ENCODE results near the gene NRXN3.

The NRXN3 gene

DNA sequence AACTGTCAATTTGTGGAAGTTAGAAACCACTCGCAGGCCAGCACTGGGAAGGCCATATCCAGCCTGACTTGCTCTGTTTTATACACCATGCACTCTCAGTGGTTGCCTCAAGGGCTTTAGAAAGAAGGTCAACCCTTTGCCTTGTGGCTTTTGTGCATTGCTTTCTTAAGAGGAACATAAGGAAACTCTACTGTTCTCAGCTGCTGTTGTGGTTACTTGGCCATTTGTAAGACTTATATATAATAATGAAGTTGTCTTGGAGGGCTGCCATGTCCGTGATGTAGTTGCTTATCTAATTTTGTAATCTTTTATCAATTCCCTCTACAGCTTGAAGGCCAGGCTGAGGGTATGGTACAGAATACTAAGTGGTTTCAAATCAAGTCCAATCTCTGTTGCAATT, 1403.3 kb downstream of the NRXN3 start:
- no peak for DNase-seq (ENCODE audit: low spot score)
- TF ChIP-seq, protein P1, sequence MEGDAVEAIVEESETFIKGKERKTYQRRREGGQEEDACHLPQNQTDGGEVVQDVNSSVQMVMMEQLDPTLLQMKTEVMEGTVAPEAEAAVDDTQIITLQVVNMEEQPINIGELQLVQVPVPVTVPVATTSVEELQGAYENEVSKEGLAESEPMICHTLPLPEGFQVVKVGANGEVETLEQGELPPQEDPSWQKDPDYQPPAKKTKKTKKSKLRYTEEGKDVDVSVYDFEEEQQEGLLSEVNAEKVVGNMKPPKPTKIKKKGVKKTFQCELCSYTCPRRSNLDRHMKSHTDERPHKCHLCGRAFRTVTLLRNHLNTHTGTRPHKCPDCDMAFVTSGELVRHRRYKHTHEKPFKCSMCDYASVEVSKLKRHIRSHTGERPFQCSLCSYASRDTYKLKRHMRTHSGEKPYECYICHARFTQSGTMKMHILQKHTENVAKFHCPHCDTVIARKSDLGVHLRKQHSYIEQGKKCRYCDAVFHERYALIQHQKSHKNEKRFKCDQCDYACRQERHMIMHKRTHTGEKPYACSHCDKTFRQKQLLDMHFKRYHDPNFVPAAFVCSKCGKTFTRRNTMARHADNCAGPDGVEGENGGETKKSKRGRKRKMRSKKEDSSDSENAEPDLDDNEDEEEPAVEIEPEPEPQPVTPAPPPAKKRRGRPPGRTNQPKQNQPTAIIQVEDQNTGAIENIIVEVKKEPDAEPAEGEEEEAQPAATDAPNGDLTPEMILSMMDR (IDR thresholded peaks at IDR 0.05; ENCODE audit: extremely low read depth, missing control alignments), result no peak

DNA sequence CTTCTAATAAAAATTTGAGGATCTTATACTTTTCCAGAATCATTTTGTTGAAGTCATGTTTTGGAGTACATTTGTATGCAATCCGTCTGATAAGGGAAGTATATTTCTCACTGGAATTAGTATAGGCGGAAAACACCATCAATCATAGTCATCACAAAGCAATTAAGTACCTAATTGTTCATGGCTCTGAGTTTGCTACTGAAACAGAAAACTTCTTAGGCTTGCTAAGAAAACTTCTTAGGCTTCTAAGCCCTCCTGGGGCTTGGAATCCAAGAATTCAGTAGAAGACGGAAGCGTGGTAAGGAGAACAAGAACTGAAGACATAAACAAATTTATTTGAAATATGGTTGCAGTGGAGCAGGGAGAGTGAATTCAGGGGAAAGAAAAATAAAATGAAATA, 1404.9 kb downstream of the NRXN3 start:
- TF ChIP-seq, protein P1 (IDR thresholded peaks at IDR 0.05; ENCODE audit: extremely low read depth, missing control alignments), result no peak
- DNase-seq (ENCODE audit: low spot score), result no peak

DNA sequence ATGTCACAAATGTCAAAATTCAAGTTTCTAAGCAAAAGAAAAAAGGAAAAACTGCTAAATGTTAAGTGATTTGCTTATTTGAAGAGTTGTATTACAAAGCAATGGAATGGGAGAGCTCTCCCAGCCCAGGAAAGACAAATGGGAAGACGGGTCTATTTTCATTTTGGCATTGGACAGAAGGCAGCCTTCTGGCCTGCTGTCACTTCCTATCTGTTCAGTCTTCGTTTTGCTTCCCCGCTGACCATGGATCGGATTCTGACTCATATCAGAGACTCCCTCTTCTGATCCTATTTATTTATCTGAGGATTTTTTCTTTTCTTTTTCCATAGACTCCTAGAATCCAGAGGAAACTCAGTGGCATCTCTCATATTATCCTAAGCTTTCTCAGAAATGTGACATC, 1406.3 kb downstream of the NRXN3 start:
- no peak for DNase-seq (ENCODE audit: low spot score)
- TF ChIP-seq, protein P1 (IDR thresholded peaks at IDR 0.05; ENCODE audit: extremely low read depth, missing control alignments), result no peak

DNA sequence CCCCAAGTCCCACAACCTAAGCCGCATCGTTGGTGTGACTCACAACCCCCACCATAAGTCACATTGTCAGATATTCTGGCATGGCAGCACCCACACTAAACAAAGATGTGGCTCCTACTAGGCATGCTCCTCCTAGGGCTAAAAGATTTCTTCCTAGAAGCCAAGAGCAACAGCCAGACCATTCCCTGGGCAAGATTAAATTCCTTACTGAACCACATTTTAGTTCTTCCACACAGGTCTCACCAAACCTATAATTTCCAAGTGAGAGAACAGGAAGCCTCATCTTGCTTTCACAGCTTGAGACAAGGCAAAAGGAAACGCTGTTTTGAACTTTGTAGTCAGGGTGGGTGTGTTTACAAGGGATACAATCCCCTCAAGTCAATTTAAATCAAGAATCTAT, 1408.3 kb downstream of the NRXN3 start:
- TF ChIP-seq, protein P1 (IDR thresholded peaks at IDR 0.05; ENCODE audit: extremely low read depth, missing control alignments), result no peak
- no peak for DNase-seq (ENCODE audit: low spot score)

DNA sequence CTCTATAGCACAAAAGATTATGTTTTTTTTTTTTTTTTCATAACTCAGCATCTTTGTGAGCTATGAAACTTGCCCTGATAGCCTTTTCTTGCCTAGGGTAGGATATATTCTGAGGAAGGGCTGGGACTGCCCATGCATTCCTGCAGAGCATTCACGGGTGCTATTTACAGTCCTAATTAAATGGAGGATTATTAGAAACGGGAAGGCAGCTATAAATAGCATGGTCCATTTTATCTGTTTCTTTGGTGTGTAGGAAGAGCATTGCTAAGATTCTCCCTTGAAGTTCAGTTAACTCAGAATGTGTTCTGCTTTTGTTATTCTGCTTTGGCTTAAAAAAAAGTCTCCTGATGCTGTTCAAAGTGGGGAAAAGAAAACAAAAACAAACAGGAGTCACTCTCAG, 1410.2 kb downstream of the NRXN3 start:
- TF ChIP-seq, protein P1 (IDR thresholded peaks at IDR 0.05; ENCODE audit: extremely low read depth, missing control alignments), result no peak
- DNase-seq (ENCODE audit: low spot score), result no peak

DNA sequence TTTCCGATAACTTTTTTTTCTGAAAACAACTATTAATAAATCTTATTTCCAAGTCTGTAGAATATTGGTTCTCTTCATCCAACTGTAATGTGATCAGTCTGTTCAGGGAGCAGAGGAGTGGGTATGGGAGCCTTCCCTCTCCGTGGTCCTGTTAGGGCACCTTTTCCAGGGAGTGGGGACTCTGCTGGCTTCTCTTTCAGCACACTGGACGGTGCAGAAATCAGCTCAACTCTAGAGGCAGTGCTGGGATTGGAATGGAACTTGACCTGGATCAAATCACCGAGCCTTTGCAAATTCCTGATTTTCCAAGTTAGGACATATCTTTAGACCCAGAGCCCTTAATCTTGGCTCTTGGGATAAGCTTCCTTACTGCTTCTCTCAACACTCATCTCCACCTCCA, 1410.7 kb downstream of the NRXN3 start:
- TF ChIP-seq, protein P1 (IDR thresholded peaks at IDR 0.05; ENCODE audit: extremely low read depth, missing control alignments), result no peak
- no peak for DNase-seq (ENCODE audit: low spot score)

DNA sequence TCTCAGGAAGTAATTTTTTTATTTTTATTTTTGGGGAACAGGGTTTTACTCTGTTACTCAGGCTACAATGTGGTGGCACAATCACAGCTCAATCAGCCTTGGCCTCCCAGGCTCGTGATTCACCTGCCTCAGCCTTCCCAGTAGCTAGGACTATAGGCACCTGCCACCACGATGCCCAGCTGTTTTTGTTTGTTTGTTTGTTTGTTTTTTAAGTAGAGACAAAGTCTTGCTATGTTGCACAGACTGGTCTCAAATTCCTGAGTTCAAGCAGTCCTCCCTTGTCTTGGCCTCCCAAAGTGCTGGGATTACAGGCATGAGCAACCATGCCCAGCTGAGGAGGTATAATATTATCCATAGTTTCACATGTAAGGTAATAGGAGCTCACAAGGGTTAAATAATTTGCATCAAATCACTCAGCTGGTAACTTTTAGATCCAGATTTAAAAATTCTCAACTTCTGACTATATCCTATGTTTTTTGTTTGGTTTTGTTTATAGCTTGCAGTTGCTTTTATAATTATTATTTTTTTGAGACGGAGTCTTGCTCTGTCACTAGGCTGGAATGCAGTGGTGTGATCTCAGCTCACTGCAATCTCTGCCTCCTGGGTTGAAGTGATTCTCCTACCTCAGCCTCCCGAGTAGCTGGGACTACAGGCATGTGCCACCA, 1411.9 kb downstream of the NRXN3 start:
- DNase-seq (ENCODE audit: low spot score), result no peak
- TF ChIP-seq, protein P1 (IDR thresholded peaks at IDR 0.05; ENCODE audit: extremely low read depth, missing control alignments), result no peak

All from GM20000 (cell line).